Spleen (tissue), 7 donors: Measurements from ENCODE around the gene ULBP3.
"Not testable (repeated sequence)": the region's sequence is repeated elsewhere in the genome, so short reads cannot be mapped to it uniquely, and the experiment has no call there.

Experiments used
- POLR2AphosphoS5 ChIP-seq, 3 donors: sonication (generic); formaldehyde crosslinking; IDR thresholded peaks; one replicate each; pipeline ENCODE4 v1.5.1; 2017; ENCODE audit warnings: antibody characterized with exemption in 3 of 3
- TF ChIP-seq, protein P1 (sequence below), 11 experiments: fragments of 200-600 bp in 7 of 11; fragments of 450-650 bp in 4 of 11; sonication (generic) in 4 of 11; IDR thresholded peaks in 8 of 11; conservative IDR thresholded peaks in 3 of 11; 1 replicate in 7 of 11; 2 replicates in 4 of 11; pipeline versions ENCODE4 v1.4.0 to v1.8.0; 2016 to 2021; ENCODE audit warnings: antibody characterized with exemption in 11 of 11, inconsistent platforms in 4 of 11, mild to moderate bottlenecking in 1 of 11
- donor health status: DM: no; HTN: no; CAD: no; lungs with moderate emphysema.
- donor health status: DM: no; HTN: no; CAD: no.
- donor health status: DM: no; HTN: no; CAD: no.

DNA sequence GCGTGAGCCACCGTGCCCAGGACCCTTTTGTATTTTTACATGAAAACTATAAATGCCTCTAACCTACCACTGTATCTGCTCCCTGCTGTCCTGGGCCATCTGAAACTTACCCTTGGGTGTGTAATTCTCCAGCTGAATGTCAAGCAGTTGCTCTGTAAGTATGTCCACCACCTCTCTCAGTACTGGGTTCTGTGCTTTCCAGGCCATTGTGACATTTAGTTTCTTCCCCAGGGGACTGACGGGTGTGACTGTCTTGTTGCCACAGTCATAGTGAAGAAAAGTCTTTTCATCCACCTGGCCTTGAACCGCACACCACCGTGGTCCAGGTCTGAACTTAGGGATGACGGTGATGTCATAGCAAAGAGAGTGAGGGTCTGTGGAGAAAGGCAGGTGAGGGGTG, 47.1 kb downstream of the ULBP3 start:
- not testable (repeated sequence) for TF ChIP-seq POLR2AphosphoS5 (IDR thresholded peaks at IDR 0.05)
- TF ChIP-seq, protein P1, sequence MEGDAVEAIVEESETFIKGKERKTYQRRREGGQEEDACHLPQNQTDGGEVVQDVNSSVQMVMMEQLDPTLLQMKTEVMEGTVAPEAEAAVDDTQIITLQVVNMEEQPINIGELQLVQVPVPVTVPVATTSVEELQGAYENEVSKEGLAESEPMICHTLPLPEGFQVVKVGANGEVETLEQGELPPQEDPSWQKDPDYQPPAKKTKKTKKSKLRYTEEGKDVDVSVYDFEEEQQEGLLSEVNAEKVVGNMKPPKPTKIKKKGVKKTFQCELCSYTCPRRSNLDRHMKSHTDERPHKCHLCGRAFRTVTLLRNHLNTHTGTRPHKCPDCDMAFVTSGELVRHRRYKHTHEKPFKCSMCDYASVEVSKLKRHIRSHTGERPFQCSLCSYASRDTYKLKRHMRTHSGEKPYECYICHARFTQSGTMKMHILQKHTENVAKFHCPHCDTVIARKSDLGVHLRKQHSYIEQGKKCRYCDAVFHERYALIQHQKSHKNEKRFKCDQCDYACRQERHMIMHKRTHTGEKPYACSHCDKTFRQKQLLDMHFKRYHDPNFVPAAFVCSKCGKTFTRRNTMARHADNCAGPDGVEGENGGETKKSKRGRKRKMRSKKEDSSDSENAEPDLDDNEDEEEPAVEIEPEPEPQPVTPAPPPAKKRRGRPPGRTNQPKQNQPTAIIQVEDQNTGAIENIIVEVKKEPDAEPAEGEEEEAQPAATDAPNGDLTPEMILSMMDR (IDR thresholded peaks at IDR 0.05 in 8 of 11, conservative IDR thresholded peaks at IDR 0.05 in 3 of 11), result not testable (repeated sequence)
